Heart right ventricle (tissue), 16 donors: ENCODE data around the gene SLC23A1. TPM values are rescaled to one million over a fixed set of nuclear protein-coding genes. Genes with fewer than 3 reads are reported as not detected.
A peak's percentile ranks its signal among the peaks of the same experiment; 100 is the strongest.

ENCODE experiments used
- ATAC-seq, 8 donors: fragments of 200-7000 bp; cut with Tn5 transposase; one replicate each; pipeline ENCODE4 v1.9.1; 2020; ENCODE audit warnings: mild to moderate bottlenecking in 8 of 8, moderate library complexity in 8 of 8, moderate number of reproducible peaks in 1 of 8
- DNase-seq, 2 donors: peaks; one replicate each; pipeline ENCODE4 v3.0.0-alpha.2; 2020
- H3K27ac ChIP-seq, 10 donors: fragments of 200-600 bp; sonication (generic) in 2 of 10; one replicate each; pipeline versions ENCODE4 v1.5.0 to v1.8.0; 2020 to 2022; ENCODE audit warnings: mild to moderate bottlenecking in 3 of 10
- H3K27me3 ChIP-seq, 7 donors: fragments of 200-600 bp; one replicate each; pipeline ENCODE4 v1.8.0; 2021 to 2022; ENCODE audit warnings: mild to moderate bottlenecking in 2 of 7
- H3K36me3 ChIP-seq, 9 donors: fragments of 200-600 bp; sonication (generic) in 1 of 9; one replicate each; pipeline versions ENCODE4 v1.5.0 to v1.8.0; 2020 to 2022; ENCODE audit warnings: mild to moderate bottlenecking in 2 of 9
- H3K4me1 ChIP-seq, 9 donors: fragments of 200-600 bp; sonication (generic) in 1 of 9; one replicate each; pipeline versions ENCODE4 v1.5.0 to v1.8.0; 2020 to 2022; ENCODE audit warnings: mild to moderate bottlenecking in 4 of 9
- H3K4me3 ChIP-seq, 10 donors: fragments of 200-600 bp; sonication (generic) in 2 of 10; one replicate each; pipeline versions ENCODE4 v1.5.0 to v1.8.0; 2020 to 2022; ENCODE audit warnings: mild to moderate bottlenecking in 7 of 10, moderate library complexity in 2 of 10
- H3K9me3 ChIP-seq, 11 donors: fragments of 200-600 bp in 10 of 11; sonication (generic) in 2 of 11; one replicate each; pipeline versions ENCODE4 v1.5.0 to v1.8.0; 2013 to 2022; ENCODE audit warnings: mild to moderate bottlenecking in 2 of 11, control low read depth in 1 of 11, moderate library complexity in 1 of 11
- CTCF ChIP-seq, 9 donors: fragments of 200-600 bp; sonication (generic) in 2 of 9; IDR thresholded peaks; one replicate each; pipeline versions ENCODE4 v1.5.0 to v1.8.0; 2021 to 2022; ENCODE audit warnings: antibody characterized with exemption in 9 of 9, mild to moderate bottlenecking in 5 of 9, moderate library complexity in 1 of 9
- WGBS, 2 donors: extraction: QIAGEN DNeasy Blood & Tissue Kit; methylation state at CpG; one replicate each; pipeline ENCODE4 v1.1.7; 2013; ENCODE audit warnings: inconsistent platforms in 1 of 2; 5-methylcytosine and 5-hydroxymethylcytosine counted together
- intact Hi-C, 10 donors: fragments of 100-400 bp; cut with DNase I; formaldehyde crosslinking; loops; one replicate each; pipeline versions ENCODE4 v1.11.1 to v1.14.2; 2022
- polyA plus RNA-seq, 2 donors: library from polyadenylated mRNA; stranded (reverse); fragments of 200-250 nt; gene quantifications; one replicate each; pipeline ENCODE4 v1.2.3, GENCODE V29; 2013
- total RNA-seq, 10 donors: library from RNA; stranded (reverse); fragmentation: NEBNext Ultra II Directional in 3 of 10; extraction: Animal tissue kit (Norgen Biotek cat#: 25700) in 3 of 10; gene quantifications; one replicate each; pipeline versions ENCODE4 v1.2.1 to v1.2.4, GENCODE V29; 2021 to 2023
- donor health status: Arrhythmogenic right ventricular cardiomyopathy.
- donor health status: ischemic (EF 13 %, LVEDD 7.1; RV severe dilation, severe dysfunction).
- donor health status: healthy with polysubstance abuse.
- donor health status: DM: no; HTN: yes; CAD: no.
- donor health status: DM: no; HTN: no; CAD: no.
- donor health status: ischemic (EF 25% LVEDD 6.9; RV normal size, moderate dysfunction).
- donor health status: ischemic (EF 25% LVEDD 5.7; RV mildly dilated, moderate dysfunction).
- donor health status: healthy.
- donor health status: DM: yes; HTN: yes; CAD: no.
- donor health status: Ischemic cardiomyopathy.
- donor health status: ischemic (EF 35%, LVEDD 5.7; RV mildly dilated, moderate dysfunction).
- donor health status: nonischemic (EF 11% LVEDD 7.7; RV severe dilation, severe dysfunction).
- donor health status: DM: yes; HTN: yes; CAD: no.
- donor health status: PGD.
- donor health status: ischemic (EF 29% LVEDD 5.4; RV normal size, mild dysfunction).
- donor health status: nonischemic (EF 23%, LVEDD 6.1; RV moderate dilation, normal function).

Gene SLC23A1
- total and polyA plus RNA-seq, 12 donors = 0.19 TPM; not detected in 11

- intact Hi-C loops = no loop called here
- Histone ChIP-seq H3K27ac (peak overlapping the region; percentile 79 to 98 (median 90)), H3K9me3 (no peaks in the 10 kb centered on the region), H3K4me1 (peaks cover 6 to 29% (median 16%) of the 10 kb centered on the region in 9 donors), H3K27me3 (no peaks in the 10 kb centered on the region), H3K36me3 (peaks cover 0 to 22% (median 0%) of the 10 kb centered on the region in 9 donors), H3K4me3 (peak overlapping the region; percentile 26 to 59 (median 52))
- ATAC-seq (peak in 4 of 8 donors; percentile 1 to 11 (median 6)), DNase-seq (no peak)
- 19 to 20% methylated on average over 7 of the region's 7 CpGs for WGBS, 2 donors
- no peak for TF ChIP-seq CTCF (IDR thresholded peaks at IDR 0.05)
Observed at GRCh38 chr5:139403418-139403786, 20.3 kb upstream of the SLC23A1 start.

- TF ChIP-seq CTCF (IDR thresholded peaks at IDR 0.05) = peak in 7 of 9 donors; percentile 14 to 54 (median 38)
- H3K36me3 ChIP-seq = peaks cover 0 to 22% (median 0%) of the 10 kb centered on the region in 9 donors
- H3K9me3 ChIP-seq = no peaks in the 10 kb centered on the region
- peak overlapping the region in 7 of 10 donors; percentile 83 to 98 (median 89) for H3K27ac ChIP-seq
- H3K4me3 ChIP-seq = peak overlapping the region in 1 of 10 donors; percentile 57
- H3K27me3 ChIP-seq = no peaks in the 10 kb centered on the region
- intact Hi-C loops = no loop called here
- ATAC-seq (no peak), DNase-seq (no peak)
- 71% methylated on average over 7 of the region's 7 CpGs for WGBS, 2 donors
- peaks cover 6 to 37% (median 18%) of the 10 kb centered on the region in 9 donors for H3K4me1 ChIP-seq
Observed at GRCh38 chr5:139402561-139403158, 19.6 kb upstream of the SLC23A1 start.

DNA sequence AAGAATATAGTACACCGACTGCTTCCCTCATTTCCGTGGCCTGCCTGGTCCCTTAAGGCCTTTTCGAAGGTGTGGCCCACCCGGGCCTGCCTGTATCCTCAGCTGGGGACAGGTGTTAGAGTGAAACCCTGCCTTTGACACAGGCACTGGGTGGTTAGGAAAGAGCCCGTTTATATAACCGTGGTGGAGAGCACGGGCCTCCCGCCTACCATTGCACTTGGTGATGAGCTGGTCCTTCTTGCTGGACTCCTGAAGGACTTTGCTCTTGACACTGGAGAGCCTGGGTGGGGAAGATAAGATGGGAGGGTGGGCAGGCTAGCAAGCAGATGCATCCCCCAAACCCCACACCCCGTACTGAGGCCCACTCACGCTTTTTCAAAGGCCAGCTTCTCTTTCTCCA, 18.4 kb upstream of the SLC23A1 start:
- peaks cover 6 to 43% (median 26%) of the 10 kb centered on the region in 9 donors for H3K4me1 ChIP-seq
- H3K4me3 ChIP-seq = no peak overlapping the region
- intact Hi-C loops = no loop called here
- no peak overlapping the region for H3K27ac ChIP-seq
- H3K36me3 ChIP-seq = peaks cover 0 to 22% (median 0%) of the 10 kb centered on the region in 9 donors
- DNase-seq (no peak), ATAC-seq (no peak)
- no peak for TF ChIP-seq CTCF (IDR thresholded peaks at IDR 0.05)
- 94 to 95% methylated on average over 10 of the region's 10 CpGs for WGBS, 2 donors
- no peaks in the 10 kb centered on the region for H3K9me3 ChIP-seq
- H3K27me3 ChIP-seq = no peaks in the 10 kb centered on the region

DNA sequence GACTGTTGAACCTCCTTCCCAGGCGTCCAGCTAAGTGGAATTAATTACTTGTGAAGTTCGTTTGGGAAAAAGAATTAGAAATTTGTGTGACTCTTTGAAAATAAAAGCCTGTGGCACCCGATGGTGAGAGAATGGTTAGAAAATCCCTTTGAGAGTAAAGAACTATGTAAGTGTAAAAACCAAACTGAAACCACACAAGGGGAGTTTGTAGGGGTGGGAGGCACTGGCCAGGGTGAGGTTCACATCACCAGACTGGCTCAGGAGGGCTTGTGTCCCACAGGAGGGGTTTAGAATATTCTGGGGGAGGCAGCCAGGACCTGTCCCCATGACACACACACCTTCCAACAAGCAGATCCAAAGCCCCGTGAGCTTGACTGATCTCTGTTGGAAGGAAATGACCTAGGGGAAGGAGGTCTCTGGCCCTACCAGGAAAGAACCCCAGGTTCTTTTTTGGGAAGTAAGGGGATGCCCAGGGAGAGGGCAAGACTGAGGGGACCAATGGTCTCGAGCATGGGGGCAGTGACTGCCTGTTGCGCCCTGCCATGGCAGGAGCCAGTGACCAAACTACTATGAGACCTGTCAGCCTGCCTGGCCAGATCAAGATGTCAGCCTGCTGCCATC, 16.5 kb upstream of the SLC23A1 start:
- no peak for ATAC-seq
- no peak for DNase-seq
- intact Hi-C loops = no loop called here
- Histone ChIP-seq H3K36me3 (peaks cover 0 to 22% (median 0%) of the 10 kb centered on the region in 9 donors), H3K27me3 (peaks cover 0 to 5% (median 0%) of the 10 kb centered on the region in 7 donors), H3K27ac (no peak overlapping the region), H3K9me3 (no peaks in the 10 kb centered on the region), H3K4me1 (peaks cover 9 to 52% (median 39%) of the 10 kb centered on the region in 9 donors), H3K4me3 (no peak overlapping the region)
- no peak for TF ChIP-seq CTCF (IDR thresholded peaks at IDR 0.05)
- WGBS, 2 donors = 87 to 91% methylated on average over 6 of the region's 6 CpGs
